Mesenchymal stem cell (in vitro differentiated cells and primary cell): ENCODE data around the gene CSAG1.
"Not testable (repeated sequence)": the region's sequence is repeated elsewhere in the genome, so short reads cannot be mapped to it uniquely, and the experiment has no call there.

Source experiments
- DNase-seq: peaks from one replicate; pipeline ENCODE4 v3.0.0-alpha.2; 2013
- H2AFZ ChIP-seq: one replicate; pipeline ENCODE4 v1.6.1; 2013; ENCODE audit warnings: low read depth, mild to moderate bottlenecking, control low read depth, inconsistent platforms, low read length, moderate library complexity
- H2AK5ac ChIP-seq: 2 replicates; pipeline ENCODE4 v1.6.1; 2013; ENCODE audit warnings: low read length, moderate library complexity, mild to moderate bottlenecking, inconsistent platforms; ENCODE audit not compliant: severe bottlenecking
- H2BK120ac ChIP-seq: one replicate; pipeline ENCODE4 v1.6.1; 2013; ENCODE audit warnings: low read depth, mild to moderate bottlenecking, inconsistent platforms, low read length, moderate library complexity
- H2BK12ac ChIP-seq, 2 experiments: one replicate each; pipeline ENCODE4 v1.6.1; 2013; ENCODE audit warnings: inconsistent platforms in 2 of 2, low read length in 2 of 2, mild to moderate bottlenecking in 2 of 2, moderate library complexity in 2 of 2, control low read depth in 1 of 2
- H2BK15ac ChIP-seq: one replicate; pipeline ENCODE4 v1.6.1; 2013; ENCODE audit warnings: mild to moderate bottlenecking, low read depth, inconsistent platforms; ENCODE audit not compliant: poor library complexity, severe bottlenecking
- H2BK5ac ChIP-seq: 2 replicates; pipeline ENCODE4 v1.6.1; 2013; ENCODE audit warnings: low read depth, mild to moderate bottlenecking, low read length, control low read depth, inconsistent platforms; ENCODE audit not compliant: poor library complexity, severe bottlenecking
- H3K14ac ChIP-seq, 2 experiments: one replicate each; pipeline ENCODE4 v1.6.1; 2013; ENCODE audit warnings: inconsistent platforms in 2 of 2, low read length in 2 of 2, control low read depth in 1 of 2, mild to moderate bottlenecking in 1 of 2, moderate library complexity in 1 of 2
- H3K18ac ChIP-seq, 2 experiments: one replicate each; pipeline ENCODE4 v1.6.1; 2013; ENCODE audit warnings: inconsistent platforms in 2 of 2, low read length in 2 of 2, control low read depth in 1 of 2, low read depth in 1 of 2, mild to moderate bottlenecking in 1 of 2
- H3K23ac ChIP-seq, 2 experiments: one replicate each; pipeline ENCODE4 v1.6.1; 2013; ENCODE audit warnings: inconsistent platforms in 2 of 2, low read length in 2 of 2, mild to moderate bottlenecking in 2 of 2, moderate library complexity in 2 of 2, control low read depth in 1 of 2
- H3K27ac ChIP-seq: 2 replicates; pipeline ENCODE4 v1.5.1; 2013; ENCODE audit warnings: mild to moderate bottlenecking, moderate library complexity, low read length, control low read depth, inconsistent platforms; ENCODE audit not compliant: poor library complexity, severe bottlenecking
- H3K27me3 ChIP-seq, 2 experiments: 2 replicates each; pipeline versions ENCODE4 v1.6.1 to v1.7.0; 2013; ENCODE audit warnings: low read length in 2 of 2, mild to moderate bottlenecking in 2 of 2, moderate library complexity in 2 of 2, control low read depth in 1 of 2, inconsistent platforms in 1 of 2; ENCODE audit not compliant: control insufficient read depth in 1 of 2, insufficient read depth in 1 of 2
- H3K36me3 ChIP-seq, 2 experiments: 2 replicates each; pipeline versions ENCODE4 v1.6.1 to v1.7.0; 2013; ENCODE audit warnings: low read length in 2 of 2, control low read depth in 1 of 2, inconsistent platforms in 1 of 2, low read depth in 1 of 2, mild to moderate bottlenecking in 1 of 2; ENCODE audit not compliant: insufficient read depth in 2 of 2, control insufficient read depth in 1 of 2
- H3K4ac ChIP-seq, 2 experiments: one replicate each; pipeline ENCODE4 v1.6.1; 2013; ENCODE audit warnings: inconsistent platforms in 2 of 2, low read length in 2 of 2, mild to moderate bottlenecking in 2 of 2, moderate library complexity in 2 of 2, control low read depth in 1 of 2, low read depth in 1 of 2
- H3K4me1 ChIP-seq: 2 replicates; pipeline ENCODE4 v1.6.1; 2013; ENCODE audit warnings: low read depth, low read length, control low read depth; ENCODE audit not compliant: control insufficient read depth, insufficient read depth
- H3K4me2 ChIP-seq: 2 replicates; pipeline ENCODE4 v1.6.1; 2013; ENCODE audit warnings: low read length, mild to moderate bottlenecking, inconsistent platforms; ENCODE audit not compliant: poor library complexity, severe bottlenecking
- H3K4me3 ChIP-seq, 2 experiments: 2 replicates each; pipeline versions ENCODE4 v1.5.1 to v1.7.0; 2013; ENCODE audit warnings: low read length in 2 of 2, mild to moderate bottlenecking in 2 of 2, control low read depth in 1 of 2, low read depth in 1 of 2; ENCODE audit not compliant: insufficient read depth in 1 of 2
- H3K79me1 ChIP-seq: replicated peaks from 2 replicates; pipeline ENCODE4 v1.6.1; 2013; ENCODE audit warnings: mild to moderate bottlenecking, control low read depth, low read length, inconsistent platforms; ENCODE audit not compliant: poor library complexity, severe bottlenecking
- H3K9ac ChIP-seq: 2 replicates; pipeline ENCODE4 v1.7.0; 2013; ENCODE audit warnings: mild to moderate bottlenecking, low read length, moderate library complexity
- H3K9me3 ChIP-seq: 2 replicates; pipeline ENCODE4 v1.7.0; 2013; ENCODE audit warnings: mild to moderate bottlenecking, low read length; ENCODE audit not compliant: control insufficient read depth
- H4K8ac ChIP-seq: one replicate; pipeline ENCODE4 v1.6.1; 2013; ENCODE audit warnings: inconsistent platforms, mild to moderate bottlenecking, low read length, moderate library complexity
- H4K91ac ChIP-seq: one replicate; pipeline ENCODE4 v1.6.1; 2013; ENCODE audit warnings: mild to moderate bottlenecking, low read length, inconsistent platforms
- WGBS: methylation state at CpG from one replicate; pipeline ENCODE4 v1.1.7; 2013; ENCODE audit warnings: mixed read lengths; 5-methylcytosine and 5-hydroxymethylcytosine counted together

CSAG1 gene

GRCh38 chrX:152709173-152709572 is 24.3 kb downstream of the CSAG1 start, which contains the start of gene CSAG2:
Gene CSAG2 (minus strand): TSS chrX:152709273. CDS start chrX:152709112, 161 bp downstream.
- not testable (repeated sequence) for H3K9me3 ChIP-seq, H2BK15ac ChIP-seq, DNase-seq, H3K4me1 ChIP-seq, H4K8ac ChIP-seq, H3K4me2 ChIP-seq, H2BK12ac ChIP-seq, H4K91ac ChIP-seq, H3K18ac ChIP-seq, H3K36me3 ChIP-seq, H3K4me3 ChIP-seq, H2AK5ac ChIP-seq, H3K23ac ChIP-seq, H3K27ac ChIP-seq, H2BK120ac ChIP-seq, H3K9ac ChIP-seq, H2BK5ac ChIP-seq, H3K14ac ChIP-seq, H3K79me1 ChIP-seq, H3K4ac ChIP-seq, H2AFZ ChIP-seq, H3K27me3 ChIP-seq
- WGBS, result no CpG with 5 or more reads among the region's 2 CpGs

- DNase-seq, H3K27me3 ChIP-seq, H3K4me2 ChIP-seq, H3K23ac ChIP-seq, H2AFZ ChIP-seq, H2BK15ac ChIP-seq, H3K4me3 ChIP-seq, H2BK120ac ChIP-seq, H3K79me1 ChIP-seq, H2BK12ac ChIP-seq, H2AK5ac ChIP-seq, H2BK5ac ChIP-seq, H4K8ac ChIP-seq, H3K14ac ChIP-seq, H3K9ac ChIP-seq, H4K91ac ChIP-seq, H3K18ac ChIP-seq, H3K4ac ChIP-seq, H3K4me1 ChIP-seq, H3K27ac ChIP-seq, H3K9me3 ChIP-seq, H3K36me3 ChIP-seq: not testable (repeated sequence)
- WGBS, result no CpG with 5 or more reads among the region's 7 CpGs
Measured at GRCh38 chrX:152706500-152706899, 27.0 kb downstream of the CSAG1 start.

- no CpG with 5 or more reads among the region's 5 CpGs for WGBS
Measured at GRCh38 chrX:152700390-152700789, 33.1 kb downstream of the CSAG1 start.

GRCh38 chrX:152697952-152698931 is 35.3 kb downstream of the CSAG1 start, which contains the start of gene MAGEA3:
Gene MAGEA3 (plus strand): TSS chrX:152698794. CDS start chrX:152700833, 2,039 bp downstream.
- not testable (repeated sequence) for H3K9me3 ChIP-seq, H3K18ac ChIP-seq, H3K4me1 ChIP-seq, H3K23ac ChIP-seq, H2AK5ac ChIP-seq, H4K91ac ChIP-seq, H3K27me3 ChIP-seq, H4K8ac ChIP-seq, H2AFZ ChIP-seq, H3K4me3 ChIP-seq, H3K36me3 ChIP-seq, H3K27ac ChIP-seq, H2BK120ac ChIP-seq, H2BK15ac ChIP-seq, H3K9ac ChIP-seq, H3K14ac ChIP-seq, H3K4me2 ChIP-seq, H2BK5ac ChIP-seq, DNase-seq, H2BK12ac ChIP-seq, H3K4ac ChIP-seq, H3K79me1 ChIP-seq
- WGBS, result no CpG with 5 or more reads among the region's 34 CpGs

More at GRCh38 chrX:152700390-152700789, 33.1 kb downstream of the CSAG1 start:
- not testable (repeated sequence) for H3K4me1 ChIP-seq, H2BK12ac ChIP-seq, H3K9ac ChIP-seq, H3K14ac ChIP-seq, H3K27me3 ChIP-seq, H3K4me2 ChIP-seq, H4K91ac ChIP-seq, H2BK120ac ChIP-seq, H3K36me3 ChIP-seq, H2BK15ac ChIP-seq, H3K9me3 ChIP-seq, H3K18ac ChIP-seq, H3K79me1 ChIP-seq, H2BK5ac ChIP-seq, H3K23ac ChIP-seq, H3K27ac ChIP-seq, H4K8ac ChIP-seq, H2AK5ac ChIP-seq, H2AFZ ChIP-seq, H3K4ac ChIP-seq, H3K4me3 ChIP-seq, DNase-seq
